ENCODE data around the gene TNFRSF18.

DNA sequence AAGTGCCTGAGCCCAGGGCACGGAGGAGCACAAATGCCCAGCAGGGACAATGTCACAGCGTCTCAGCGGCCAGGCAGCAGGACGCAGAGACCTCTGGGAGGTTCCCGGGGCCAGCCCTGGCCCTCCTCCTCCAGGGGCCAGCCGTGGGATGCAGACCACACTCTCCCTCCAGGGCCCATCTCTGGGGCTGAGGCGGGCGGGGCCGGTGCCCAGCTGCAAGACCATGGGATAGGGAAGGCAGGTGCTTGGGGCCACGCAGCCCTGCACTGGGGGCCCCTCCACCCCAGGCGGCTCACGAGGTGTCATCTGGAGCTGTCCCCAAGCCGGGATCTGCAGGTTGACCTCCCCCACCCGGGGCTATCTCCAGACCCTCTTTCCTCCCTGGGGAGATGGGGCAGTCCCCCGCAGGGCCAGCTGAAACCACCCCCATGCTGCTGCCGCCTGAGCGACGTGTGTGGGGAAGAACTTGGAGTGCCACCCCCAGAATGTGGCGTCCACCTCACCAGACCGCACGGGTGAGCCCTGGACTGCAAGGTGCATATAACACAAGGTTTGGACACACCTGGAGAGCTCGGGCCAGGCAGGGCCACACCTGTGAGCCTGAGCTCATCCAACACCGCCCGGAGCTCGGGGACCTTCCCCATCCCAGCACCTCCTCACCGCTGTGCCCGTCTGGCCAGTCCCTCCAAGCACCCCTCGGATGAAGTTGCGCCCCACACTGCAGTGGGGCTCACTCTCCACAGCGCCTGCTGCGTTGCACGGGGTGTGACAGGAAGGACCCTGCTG lies 36.8 kb downstream of the TNFRSF18 start:
- TF ChIP-seq CTCF (IDR thresholded peaks at IDR 0.05; ENCODE audit: borderline replicate concordance, extremely low read depth, low read length, poor library complexity, severe bottlenecking): no peak
- TF ChIP-seq EZH2 (IDR thresholded peaks at IDR 0.05; ENCODE audit: borderline replicate concordance, low read depth, low read length, severe bottlenecking): no peak
